ENCODE data around the gene WDR26. TPM values are rescaled to one million over a fixed set of nuclear protein-coding genes. Genes with fewer than 3 reads are reported as not detected.
"Not testable (repeated sequence)": the region's sequence is repeated elsewhere in the genome, so short reads cannot be mapped to it uniquely, and the experiment has no call there.

The WDR26 gene
- total RNA-seq, 1 donor from 2014 or later = 105 TPM

DNA sequence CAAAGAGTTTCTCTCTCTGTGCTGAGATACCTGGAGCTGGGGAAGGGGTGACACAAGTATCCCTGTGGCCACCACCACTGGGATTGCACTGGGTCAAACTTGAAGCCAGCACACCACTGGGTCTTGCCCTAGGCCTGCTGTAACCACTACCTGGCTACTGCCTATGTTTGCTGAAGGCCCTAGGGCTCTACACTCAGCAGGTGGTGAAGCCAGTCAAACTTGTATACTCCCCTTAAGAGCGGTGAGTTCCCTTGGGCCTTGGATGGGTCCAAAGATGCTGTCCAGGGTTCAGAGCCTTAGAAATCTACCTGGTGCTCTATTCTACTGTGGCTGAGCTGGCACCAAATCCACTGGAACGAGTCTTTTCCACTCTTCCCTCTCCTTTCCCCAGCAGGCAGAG, 47.0 kb upstream of the WDR26 start:
- Histone ChIP-seq H3K27ac (ENCODE audit: low read depth, low read length) (no peak overlapping the region), H3K4me1 (ENCODE audit: insufficient read depth, low read length) (no peaks in the 10 kb centered on the region), H3K36me3 (ENCODE audit: insufficient read depth, low read length) (no peaks in the 10 kb centered on the region), H2AFZ (ENCODE audit: low read depth, low read length) (no peak overlapping the region), H3K27me3 (ENCODE audit: insufficient read depth, low read length) (no peaks in the 10 kb centered on the region), H3K9ac (ENCODE audit: low read length) (no peak overlapping the region), H3K4me3 (ENCODE audit: insufficient read depth, low read depth, low read length) (no peak overlapping the region), H4K20me1 (ENCODE audit: insufficient read depth, low read length) (no peaks in the 10 kb centered on the region), H3K79me2 (ENCODE audit: insufficient read depth, low read length) (no peaks in the 10 kb centered on the region), H3K4me2 (ENCODE audit: low read length) (no peak overlapping the region), H3K9me3 (ENCODE audit: insufficient read depth, low read depth, low read length) (no peaks in the 10 kb centered on the region)
- Mint-ChIP-seq H3K27me3 (ENCODE audit: low read depth, unreplicated experiment) (no peaks in the 10 kb centered on the region), H3K4me3 (ENCODE audit: unreplicated experiment) (no peak overlapping the region), H3K4me1 (ENCODE audit: low read depth, unreplicated experiment) (no peaks in the 10 kb centered on the region), H3K27ac (ENCODE audit: unreplicated experiment) (no peak overlapping the region), H3K9me3 (ENCODE audit: unreplicated experiment) (peaks cover 10% of the 10 kb centered on the region), H3K36me3 (ENCODE audit: low read depth, unreplicated experiment) (peaks cover 4% of the 10 kb centered on the region)
- no peak for DNase-seq (ENCODE audit: low read depth)
- no peak for FAIRE-seq
- TF ChIP-seq, protein P1, sequence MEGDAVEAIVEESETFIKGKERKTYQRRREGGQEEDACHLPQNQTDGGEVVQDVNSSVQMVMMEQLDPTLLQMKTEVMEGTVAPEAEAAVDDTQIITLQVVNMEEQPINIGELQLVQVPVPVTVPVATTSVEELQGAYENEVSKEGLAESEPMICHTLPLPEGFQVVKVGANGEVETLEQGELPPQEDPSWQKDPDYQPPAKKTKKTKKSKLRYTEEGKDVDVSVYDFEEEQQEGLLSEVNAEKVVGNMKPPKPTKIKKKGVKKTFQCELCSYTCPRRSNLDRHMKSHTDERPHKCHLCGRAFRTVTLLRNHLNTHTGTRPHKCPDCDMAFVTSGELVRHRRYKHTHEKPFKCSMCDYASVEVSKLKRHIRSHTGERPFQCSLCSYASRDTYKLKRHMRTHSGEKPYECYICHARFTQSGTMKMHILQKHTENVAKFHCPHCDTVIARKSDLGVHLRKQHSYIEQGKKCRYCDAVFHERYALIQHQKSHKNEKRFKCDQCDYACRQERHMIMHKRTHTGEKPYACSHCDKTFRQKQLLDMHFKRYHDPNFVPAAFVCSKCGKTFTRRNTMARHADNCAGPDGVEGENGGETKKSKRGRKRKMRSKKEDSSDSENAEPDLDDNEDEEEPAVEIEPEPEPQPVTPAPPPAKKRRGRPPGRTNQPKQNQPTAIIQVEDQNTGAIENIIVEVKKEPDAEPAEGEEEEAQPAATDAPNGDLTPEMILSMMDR (IDR thresholded peaks at IDR 0.05; ENCODE audit: insufficient read depth, low read depth, low read length) = no peak
- no peak for TF ChIP-seq EZH2 (IDR thresholded peaks at IDR 0.05; ENCODE audit: insufficient read depth, low read length)

DNA sequence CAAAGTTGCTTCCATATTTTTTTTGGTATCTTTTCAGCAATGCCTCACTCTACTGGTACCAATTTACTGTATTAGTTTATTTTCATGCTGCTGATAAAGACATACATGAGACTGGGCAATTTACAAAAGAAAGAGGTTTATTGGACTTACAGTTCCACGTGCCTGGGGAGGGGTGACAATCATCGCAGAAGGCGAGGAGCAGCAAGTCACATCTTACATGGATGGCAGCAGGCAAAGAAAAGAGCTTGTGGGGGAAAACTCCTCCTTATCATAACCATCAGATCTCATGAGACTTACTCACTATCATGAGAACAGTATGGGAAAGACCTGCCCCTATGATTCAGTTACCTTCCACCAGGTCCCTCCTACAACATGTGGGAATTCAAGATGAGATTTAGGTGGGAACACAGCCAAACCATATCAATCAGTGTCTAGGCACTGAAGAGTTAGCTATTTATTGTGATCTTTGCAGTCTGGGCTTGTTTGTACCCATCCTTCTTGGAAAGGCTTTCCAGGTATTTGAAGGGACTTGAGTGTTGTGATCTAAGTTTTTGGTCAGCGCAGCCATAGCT, 46.4 kb upstream of the WDR26 start:
- not testable (repeated sequence) for H3K4me3 Mint-ChIP-seq (ENCODE audit: unreplicated experiment); DNase-seq (ENCODE audit: low read depth); H3K27ac Mint-ChIP-seq (ENCODE audit: unreplicated experiment); FAIRE-seq; H3K9ac ChIP-seq (ENCODE audit: low read length); H3K27me3 ChIP-seq (ENCODE audit: insufficient read depth, low read length); H3K9me3 Mint-ChIP-seq (ENCODE audit: unreplicated experiment); H3K36me3 Mint-ChIP-seq (ENCODE audit: low read depth, unreplicated experiment); H3K36me3 ChIP-seq (ENCODE audit: insufficient read depth, low read length); H3K79me2 ChIP-seq (ENCODE audit: insufficient read depth, low read length); H2AFZ ChIP-seq (ENCODE audit: low read depth, low read length); H3K4me1 ChIP-seq (ENCODE audit: insufficient read depth, low read length); H3K4me3 ChIP-seq (ENCODE audit: insufficient read depth, low read depth, low read length); H3K9me3 ChIP-seq (ENCODE audit: insufficient read depth, low read depth, low read length); H3K27me3 Mint-ChIP-seq (ENCODE audit: low read depth, unreplicated experiment); H3K4me1 Mint-ChIP-seq (ENCODE audit: low read depth, unreplicated experiment); H4K20me1 ChIP-seq (ENCODE audit: insufficient read depth, low read length); H3K4me2 ChIP-seq (ENCODE audit: low read length); H3K27ac ChIP-seq (ENCODE audit: low read depth, low read length)

DNA sequence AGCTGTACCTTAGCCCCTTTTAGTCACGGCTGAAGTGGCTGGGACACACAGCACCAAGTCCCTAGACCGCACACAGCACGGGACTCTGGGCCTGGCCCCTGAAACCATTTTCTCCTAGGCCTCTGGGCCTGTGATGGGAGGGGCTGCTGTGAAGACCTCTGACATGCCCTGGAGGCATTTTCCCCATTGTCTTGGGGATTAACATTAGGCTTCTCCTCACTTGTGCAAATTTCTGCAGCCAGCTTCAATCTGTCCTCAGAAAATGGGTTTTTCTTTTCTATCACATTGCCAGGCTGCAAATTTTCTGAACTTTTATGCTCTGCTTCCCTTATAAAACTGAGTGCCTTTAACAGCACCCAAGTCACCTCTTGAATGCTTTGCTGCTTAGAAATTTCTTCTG, 45.6 kb upstream of the WDR26 start:
- H3K27me3 Mint-ChIP-seq (ENCODE audit: low read depth, unreplicated experiment); H3K4me1 Mint-ChIP-seq (ENCODE audit: low read depth, unreplicated experiment); H3K79me2 ChIP-seq (ENCODE audit: insufficient read depth, low read length); H3K4me1 ChIP-seq (ENCODE audit: insufficient read depth, low read length); H3K36me3 ChIP-seq (ENCODE audit: insufficient read depth, low read length); H3K36me3 Mint-ChIP-seq (ENCODE audit: low read depth, unreplicated experiment); H3K9me3 ChIP-seq (ENCODE audit: insufficient read depth, low read depth, low read length); H3K4me3 ChIP-seq (ENCODE audit: insufficient read depth, low read depth, low read length); FAIRE-seq; H3K27ac Mint-ChIP-seq (ENCODE audit: unreplicated experiment); H3K9me3 Mint-ChIP-seq (ENCODE audit: unreplicated experiment); H2AFZ ChIP-seq (ENCODE audit: low read depth, low read length); H3K4me3 Mint-ChIP-seq (ENCODE audit: unreplicated experiment); H4K20me1 ChIP-seq (ENCODE audit: insufficient read depth, low read length); H3K4me2 ChIP-seq (ENCODE audit: low read length); DNase-seq (ENCODE audit: low read depth); H3K27me3 ChIP-seq (ENCODE audit: insufficient read depth, low read length); H3K9ac ChIP-seq (ENCODE audit: low read length); H3K27ac ChIP-seq (ENCODE audit: low read depth, low read length): not testable (repeated sequence)
